ENCODE measurements around the gene NABP2. TPM values are rescaled to one million over a fixed set of nuclear protein-coding genes. Genes with fewer than 3 reads are reported as not detected.
"Not testable (repeated sequence)": the region's sequence is repeated elsewhere in the genome, so short reads cannot be mapped to it uniquely, and the experiment has no call there.

The NABP2 gene
- total RNA-seq, 1 donor from 2014 or later, result 42.1 TPM

GRCh38 chr12:56271031-56271430 is 46.9 kb downstream of the NABP2 start:
- DNase-seq (ENCODE audit: extremely low spot score, unreplicated experiment), result no peak
- no peak overlapping the region for H3K4me3 Mint-ChIP-seq (ENCODE audit: unreplicated experiment)
- H3K9me3 Mint-ChIP-seq (ENCODE audit: unreplicated experiment), result no peaks in the 10 kb centered on the region
- H3K27ac Mint-ChIP-seq (ENCODE audit: unreplicated experiment), result no peak overlapping the region
- H3K4me1 Mint-ChIP-seq (ENCODE audit: unreplicated experiment), result peaks cover 15% of the 10 kb centered on the region
- H3K27me3 Mint-ChIP-seq (ENCODE audit: unreplicated experiment), result no peaks in the 10 kb centered on the region
- peaks cover 32% of the 10 kb centered on the region for H3K36me3 Mint-ChIP-seq (ENCODE audit: unreplicated experiment)
- TF ChIP-seq CTCF (IDR thresholded peaks at IDR 0.05), result peak; percentile 46

- DNase-seq (ENCODE audit: extremely low spot score, unreplicated experiment); H3K4me1 Mint-ChIP-seq (ENCODE audit: unreplicated experiment); H3K27ac Mint-ChIP-seq (ENCODE audit: unreplicated experiment); H3K4me3 Mint-ChIP-seq (ENCODE audit: unreplicated experiment); H3K9me3 Mint-ChIP-seq (ENCODE audit: unreplicated experiment); H3K27me3 Mint-ChIP-seq (ENCODE audit: unreplicated experiment): not testable (repeated sequence)
- peaks cover 32% of the 10 kb centered on the region for H3K36me3 Mint-ChIP-seq (ENCODE audit: unreplicated experiment)
These were observed 48.3 kb downstream of the NABP2 start for GRCh38 chr12:56272468-56272867.

DNA sequence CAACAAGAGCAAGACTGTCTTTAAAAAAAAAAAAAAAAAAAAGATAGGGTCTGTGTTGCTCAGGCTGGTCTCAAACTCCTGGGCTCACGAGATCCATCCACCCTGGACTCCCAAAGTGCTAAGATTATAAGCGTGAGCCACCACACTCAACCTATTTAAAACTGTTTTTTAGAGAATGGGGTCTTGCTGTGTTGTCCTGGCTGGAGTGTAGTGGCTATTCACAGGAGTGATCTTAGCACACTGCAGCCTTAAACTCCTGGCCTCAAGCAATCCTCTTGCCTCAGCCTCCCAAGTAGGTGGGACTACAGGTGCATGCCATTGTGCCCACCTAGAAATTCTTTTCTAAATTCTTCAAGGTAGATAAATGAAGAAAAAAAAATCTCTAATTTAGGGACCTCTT is 50.2 kb downstream of the NABP2 start:
- H3K27me3 Mint-ChIP-seq (ENCODE audit: unreplicated experiment), result no peaks in the 10 kb centered on the region
- no peak overlapping the region for H3K4me3 Mint-ChIP-seq (ENCODE audit: unreplicated experiment)
- no peak for DNase-seq (ENCODE audit: extremely low spot score, unreplicated experiment)
- TF ChIP-seq CTCF (IDR thresholded peaks at IDR 0.05), result no peak
- peaks cover 37% of the 10 kb centered on the region for H3K36me3 Mint-ChIP-seq (ENCODE audit: unreplicated experiment)
- H3K27ac Mint-ChIP-seq (ENCODE audit: unreplicated experiment), result no peak overlapping the region
- H3K9me3 Mint-ChIP-seq (ENCODE audit: unreplicated experiment), result no peaks in the 10 kb centered on the region
- H3K4me1 Mint-ChIP-seq (ENCODE audit: unreplicated experiment), result no peaks in the 10 kb centered on the region

GRCh38 chr12:56278905-56279304 is 54.8 kb downstream of the NABP2 start:
- no peaks in the 10 kb centered on the region for H3K9me3 Mint-ChIP-seq (ENCODE audit: unreplicated experiment)
- no peak for TF ChIP-seq CTCF (IDR thresholded peaks at IDR 0.05)
- no peak for DNase-seq (ENCODE audit: extremely low spot score, unreplicated experiment)
- no peak overlapping the region for H3K27ac Mint-ChIP-seq (ENCODE audit: unreplicated experiment)
- no peaks in the 10 kb centered on the region for H3K4me1 Mint-ChIP-seq (ENCODE audit: unreplicated experiment)
- peaks cover 39% of the 10 kb centered on the region for H3K36me3 Mint-ChIP-seq (ENCODE audit: unreplicated experiment)
- H3K27me3 Mint-ChIP-seq (ENCODE audit: unreplicated experiment), result no peaks in the 10 kb centered on the region
- H3K4me3 Mint-ChIP-seq (ENCODE audit: unreplicated experiment), result no peak overlapping the region

Other genes with a start within 250 kb of the NABP2 start
- gene SUOX, start 227.1 kb upstream of the NABP2 start, total RNA-seq, result 16.2 and 19.4 TPM in 2 replicates
- gene IKZF4, start 203.3 kb upstream of the NABP2 start, total RNA-seq, result 8.2 and 10.6 TPM in 2 replicates
- 25.0 and 25.3 TPM in 2 replicates for gene RPS26, start 182.4 kb upstream of the NABP2 start, total RNA-seq
- gene ERBB3, start 144.2 kb upstream of the NABP2 start, total RNA-seq, result 0.97 and 1.2 TPM in 2 replicates
- gene PA2G4, start 119.8 kb upstream of the NABP2 start, total RNA-seq, result 85.9 and 87.9 TPM in 2 replicates
- gene RPL41, start 107.7 kb upstream of the NABP2 start, total RNA-seq, result 3,386 and 3,580 TPM in 2 replicates
- gene ZC3H10, start 106.1 kb upstream of the NABP2 start, total RNA-seq, result 10.5 and 11.8 TPM in 2 replicates
- gene ESYT1, start 96.1 kb upstream of the NABP2 start, total RNA-seq, result 127 and 142 TPM in 2 replicates
- gene MYL6B, start 71.8 kb upstream of the NABP2 start, total RNA-seq, result 123 and 139 TPM in 2 replicates
- gene MYL6, start 66.0 kb upstream of the NABP2 start, total RNA-seq, result 1,490 and 1,549 TPM in 2 replicates
- gene SMARCC2, start 34.9 kb upstream of the NABP2 start, total RNA-seq, result 122 and 128 TPM in 2 replicates
- gene RNF41, start 2.4 kb upstream of the NABP2 start, total RNA-seq, result 71.2 and 77.8 TPM in 2 replicates
- gene SLC39A5, start 5.7 kb downstream of the NABP2 start, total RNA-seq, result 0.81 TPM in 1 of 2 replicates, not detected in the other
- 67.7 and 75.4 TPM in 2 replicates for gene ANKRD52, start 34.0 kb downstream of the NABP2 start, total RNA-seq
- 12.8 and 14.4 TPM in 2 replicates for gene COQ10A, start 42.6 kb downstream of the NABP2 start, total RNA-seq
- gene CS, start 76.0 kb downstream of the NABP2 start, total RNA-seq, result 199 and 206 TPM in 2 replicates
- gene CNPY2, start 91.6 kb downstream of the NABP2 start, total RNA-seq, result 154 and 177 TPM in 2 replicates
- 52.7 and 56.6 TPM in 2 replicates for gene PAN2, start 109.7 kb downstream of the NABP2 start, total RNA-seq
- not detected in 2 replicates for gene IL23A, start 114.5 kb downstream of the NABP2 start, total RNA-seq
- 327 and 334 TPM in 2 replicates for gene STAT2, start 135.8 kb downstream of the NABP2 start, total RNA-seq
- gene APOF, start 138.5 kb downstream of the NABP2 start, total RNA-seq, result not detected in 2 replicates
- 15.9 and 16.2 TPM in 2 replicates for gene TIMELESS, start 225.1 kb downstream of the NABP2 start, total RNA-seq
- not detected in 2 replicates for gene MIP, start 230.3 kb downstream of the NABP2 start, total RNA-seq
- gene SPRYD4, start 244.2 kb downstream of the NABP2 start, total RNA-seq, result 2.7 and 3.1 TPM in 2 replicates

Data from osteocyte (in vitro differentiated cells).